ENCODE measurements around the gene KCNQ2.

The KCNQ2 gene

DNA sequence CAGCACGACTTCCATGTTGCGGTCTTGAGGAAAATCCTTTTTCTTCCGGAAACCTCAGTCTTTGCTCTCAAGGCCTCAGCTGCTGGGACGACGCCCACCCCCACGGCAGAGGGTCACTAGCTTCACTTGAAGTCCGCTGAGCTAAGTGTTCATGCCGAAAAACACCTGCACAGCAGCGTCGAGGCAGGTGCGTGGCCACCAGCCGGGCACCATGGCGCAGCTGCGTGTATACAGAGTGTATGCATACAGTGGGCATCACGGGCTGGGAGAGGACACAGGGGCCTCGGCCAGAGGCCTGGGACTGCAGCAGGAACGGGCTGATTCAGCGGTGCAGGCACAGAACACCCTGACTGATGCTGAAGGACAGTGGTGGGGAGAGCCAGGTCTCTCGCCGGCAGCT, 20.1 kb downstream of the KCNQ2 start:
- DNase-seq, result no peak

DNA sequence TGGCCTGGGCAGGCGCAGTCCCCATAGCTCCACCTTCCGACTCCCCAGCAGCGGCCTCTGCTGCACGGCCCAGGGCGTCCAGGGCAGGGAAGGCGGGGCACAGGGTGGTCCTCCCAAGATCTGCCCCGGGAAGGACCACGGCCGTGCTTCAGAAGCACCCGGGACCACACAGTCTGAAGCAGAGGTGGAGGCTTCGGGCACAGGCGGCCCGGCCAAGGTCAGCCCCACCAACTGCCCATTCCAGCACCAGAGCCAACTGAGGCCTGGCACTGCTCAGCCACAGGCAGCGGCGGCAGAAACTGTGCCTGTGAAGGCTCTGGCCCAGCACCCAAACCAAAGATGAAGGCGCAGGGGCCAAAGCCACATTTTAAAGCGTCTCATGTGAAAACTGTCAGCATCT, 20.6 kb downstream of the KCNQ2 start:
- DNase-seq, result no peak

DNA sequence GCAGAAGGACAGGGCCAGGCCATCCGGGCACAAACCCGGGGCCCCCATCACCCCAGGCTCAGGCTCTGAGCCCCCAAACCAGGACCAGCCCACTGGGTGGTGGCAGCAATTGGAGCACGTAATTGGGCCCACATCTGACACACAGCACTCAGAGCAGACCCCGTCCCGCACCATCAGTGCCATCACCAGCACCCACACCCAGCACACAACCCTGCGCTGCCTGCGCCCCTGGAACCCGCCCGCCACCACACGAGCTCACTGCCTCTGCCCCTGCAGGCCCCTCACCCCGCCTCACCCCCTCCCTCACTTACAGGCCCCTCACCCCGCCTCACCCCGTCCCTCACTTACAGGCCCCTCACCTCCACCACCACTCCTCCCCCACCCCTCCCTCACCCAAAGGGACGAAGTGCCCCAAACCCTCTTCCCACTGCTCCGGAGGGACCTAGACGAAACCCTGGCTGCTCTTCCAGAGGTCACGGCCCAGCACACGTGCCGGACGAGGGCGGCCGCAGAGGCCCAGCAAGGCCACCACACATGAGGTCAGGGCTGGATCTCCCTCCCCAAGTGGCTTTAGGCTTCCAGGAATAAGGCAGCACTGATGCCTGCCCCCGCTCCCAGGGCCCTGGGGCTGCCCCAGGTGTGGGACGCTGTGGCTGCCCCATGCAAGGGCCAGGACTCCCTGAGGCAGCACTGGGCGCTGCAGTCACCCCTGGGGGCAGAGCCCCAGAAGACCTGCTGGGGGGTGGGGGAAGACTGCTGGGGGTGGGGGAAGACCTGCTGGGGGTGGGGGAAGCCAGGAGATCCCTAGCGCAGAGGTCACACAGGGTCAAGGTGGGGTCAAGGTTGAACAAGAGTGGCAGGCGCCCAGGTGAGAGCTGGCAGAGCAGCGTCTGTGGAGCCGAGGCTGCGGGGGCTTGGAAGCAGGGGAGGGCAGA, 22.4 kb downstream of the KCNQ2 start:
- no peak for DNase-seq

DNA sequence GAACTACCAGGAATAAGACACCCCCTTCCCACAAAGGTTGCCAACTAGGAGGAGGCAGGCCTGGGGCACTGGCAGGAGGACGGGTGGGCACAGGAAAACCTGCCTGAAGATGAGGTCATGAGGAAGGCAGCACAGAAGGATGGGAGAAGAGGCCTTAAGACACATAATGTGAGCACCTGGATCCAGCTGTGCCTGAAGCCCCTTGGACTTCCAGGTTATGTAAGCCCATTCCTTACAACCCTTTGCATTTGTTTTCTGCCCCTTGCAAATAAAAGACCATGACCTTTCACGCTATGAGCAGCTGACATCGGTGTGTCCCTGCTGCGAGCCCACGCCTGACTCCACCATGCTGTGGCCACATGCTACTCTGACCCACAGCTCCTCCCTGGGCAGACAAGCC, 23.4 kb downstream of the KCNQ2 start:
- DNase-seq, result no peak

GRCh38 chr20:63448031-63448430, 24.4 kb downstream of the KCNQ2 start:
- no peak for DNase-seq

- no peak for DNase-seq
These were observed 25.1 kb downstream of the KCNQ2 start for GRCh38 chr20:63447320-63447719.

DNA sequence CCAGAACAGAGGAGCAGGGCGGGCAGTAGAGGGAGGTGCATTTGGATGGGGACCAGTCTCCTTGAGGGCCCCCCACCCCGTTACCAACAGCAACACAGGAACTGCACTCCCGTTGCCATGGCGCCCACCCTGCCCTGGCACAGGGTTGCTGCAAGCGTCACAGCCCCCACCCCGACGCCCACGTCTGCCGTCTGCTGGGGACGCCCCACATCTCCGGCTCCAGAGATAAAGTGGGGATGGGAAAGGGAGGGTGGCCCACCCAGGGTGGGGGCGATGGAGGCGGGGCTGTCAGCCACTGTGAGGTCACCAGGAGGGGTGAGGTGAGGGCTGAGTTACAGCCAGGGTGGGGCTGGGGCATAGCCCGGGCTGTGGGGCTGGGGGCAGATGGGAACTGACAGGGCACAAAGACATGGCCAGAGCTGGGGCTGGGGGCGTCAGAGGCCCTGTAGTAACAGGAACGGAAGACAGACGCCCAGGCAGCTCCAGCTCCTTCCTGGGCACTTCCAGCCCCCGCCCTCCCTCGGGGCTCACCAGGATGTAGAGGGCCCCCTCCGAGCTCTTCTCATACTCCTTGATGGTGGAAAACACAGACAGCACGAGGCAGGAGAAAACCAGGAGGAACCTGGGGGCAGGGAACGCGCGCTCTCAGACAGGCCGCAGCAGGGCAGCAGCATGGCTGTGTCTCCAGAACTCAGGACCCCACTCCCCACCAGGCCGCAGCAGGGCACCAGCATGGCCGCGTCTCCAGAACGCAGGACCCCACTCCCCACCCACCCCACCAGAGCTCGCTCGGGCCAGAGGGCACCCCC, 26.0 kb downstream of the KCNQ2 start:
- no peak for DNase-seq

- DNase-seq, result no peak
These were observed 27.2 kb downstream of the KCNQ2 start for GRCh38 chr20:63445075-63445734.

GRCh38 chr20:63444548-63444947, 27.9 kb downstream of the KCNQ2 start:
- no peak for DNase-seq

- DNase-seq, result no peak
These were observed 28.7 kb downstream of the KCNQ2 start for GRCh38 chr20:63443606-63444395.

DNA sequence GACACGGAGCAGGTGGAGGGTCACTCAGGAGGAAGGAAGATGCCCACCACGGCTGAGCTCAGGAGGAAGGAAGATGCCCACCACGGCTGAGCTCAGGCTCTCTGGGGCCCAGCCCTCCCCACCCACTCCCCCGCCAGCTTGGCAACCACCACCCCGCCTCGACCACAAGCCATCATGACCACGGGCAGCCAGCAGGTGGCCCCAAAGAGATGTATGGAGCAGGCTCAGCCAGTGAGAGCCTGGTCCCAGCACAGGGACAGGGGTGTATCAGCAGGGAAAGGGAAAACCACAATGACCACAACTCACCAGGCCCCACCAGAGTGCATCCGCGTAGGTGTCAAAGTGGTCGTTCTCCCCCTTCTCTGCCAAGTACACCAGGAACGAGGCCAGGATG, 30.4 kb downstream of the KCNQ2 start:
- DNase-seq, result peak; percentile 43

DNA sequence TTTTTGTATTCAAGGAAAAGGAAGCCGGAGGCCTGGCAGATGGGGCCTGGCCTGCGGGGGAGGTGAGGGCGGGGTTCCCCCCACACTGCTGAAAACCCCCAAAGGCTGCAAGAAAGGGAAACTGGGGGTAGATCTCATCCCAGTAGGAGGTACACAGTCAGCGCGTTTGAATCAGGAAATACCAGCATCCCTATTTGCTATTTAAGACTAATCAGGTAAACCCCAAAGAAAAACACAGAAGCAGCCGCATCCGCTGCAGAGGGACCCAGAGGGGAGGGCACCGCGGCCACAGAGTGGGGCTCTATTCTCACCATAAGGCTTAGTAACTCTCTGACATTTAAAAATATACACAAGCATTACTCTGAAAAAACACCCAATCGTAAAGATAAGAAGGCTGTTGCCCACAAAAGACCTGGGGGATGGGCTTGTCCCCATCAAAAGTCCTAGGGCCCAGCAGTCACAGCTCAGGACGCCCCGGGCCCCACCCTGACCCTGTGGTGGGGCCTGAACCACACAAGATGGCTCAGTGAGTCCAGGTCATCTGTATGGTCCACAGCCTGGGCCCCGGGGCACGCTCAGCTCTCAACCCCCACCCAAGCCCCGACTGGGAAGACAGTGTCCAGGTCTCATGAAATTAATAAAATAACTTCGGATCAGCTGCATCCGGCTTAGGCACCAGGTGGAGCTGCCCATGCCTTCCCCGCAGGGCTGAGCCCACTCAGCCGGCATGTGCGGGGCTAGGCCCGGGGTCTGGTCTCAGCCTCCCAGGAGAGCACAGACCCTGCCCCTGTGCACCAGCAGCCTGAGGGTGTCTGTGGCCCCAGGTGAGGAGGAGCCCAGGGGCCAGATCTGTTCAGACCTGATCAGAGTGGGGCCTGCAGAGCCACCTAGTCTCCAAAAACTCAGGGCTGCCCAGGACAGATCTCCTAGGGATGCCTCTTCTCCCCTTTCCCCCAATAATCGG, 31.0 kb downstream of the KCNQ2 start:
- DNase-seq, result no peak

DNA sequence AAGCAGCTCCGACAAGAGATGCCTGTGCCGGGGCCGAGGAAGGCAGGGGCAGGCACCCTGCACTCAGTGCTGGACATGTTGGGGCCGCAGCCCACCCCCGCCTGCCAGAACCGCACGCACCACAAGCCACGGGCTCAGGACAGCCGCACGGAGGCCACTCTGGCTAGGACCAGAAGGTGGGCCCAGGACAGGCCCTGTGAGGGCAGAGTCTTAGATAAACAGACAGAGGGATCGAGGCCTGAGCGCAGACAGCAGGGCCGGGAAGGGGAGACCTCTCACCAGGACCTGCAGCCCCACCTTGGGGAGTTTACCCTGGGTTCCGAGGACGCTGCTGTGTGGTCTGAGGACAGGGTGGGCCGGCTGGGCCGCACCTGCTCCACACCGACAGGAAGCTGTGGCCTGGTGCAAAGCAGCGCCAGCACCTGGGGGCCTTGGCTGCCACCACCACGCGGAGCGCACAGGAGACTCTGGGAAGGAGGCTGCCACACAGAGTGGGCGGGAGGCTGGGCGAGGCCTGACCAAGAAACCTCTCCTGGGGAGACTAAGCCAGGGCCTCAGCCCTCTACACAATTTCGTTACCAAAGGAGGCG, 32.0 kb downstream of the KCNQ2 start:
- DNase-seq, result no peak

DNA sequence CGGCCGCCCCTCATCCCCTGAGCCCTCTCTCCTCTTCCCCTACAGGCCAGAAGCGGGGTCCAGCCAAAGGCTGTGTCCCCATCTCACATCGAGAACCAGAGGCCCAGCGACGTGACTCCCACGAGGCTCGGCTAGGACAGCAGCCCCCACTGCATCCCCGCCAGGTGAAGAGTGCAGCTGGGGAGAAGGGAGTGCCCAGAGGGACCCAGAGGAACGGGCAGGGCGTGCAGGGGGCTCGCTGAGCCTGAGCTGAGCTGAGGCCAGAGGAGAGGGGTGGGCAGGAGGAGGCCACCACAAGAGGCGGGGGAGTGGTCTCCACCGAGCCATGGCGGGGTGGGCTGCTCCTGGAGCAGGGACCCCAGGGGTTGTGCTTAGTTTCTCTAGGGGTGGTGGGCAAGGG, 32.6 kb downstream of the KCNQ2 start:
- DNase-seq, result no peak

DNA sequence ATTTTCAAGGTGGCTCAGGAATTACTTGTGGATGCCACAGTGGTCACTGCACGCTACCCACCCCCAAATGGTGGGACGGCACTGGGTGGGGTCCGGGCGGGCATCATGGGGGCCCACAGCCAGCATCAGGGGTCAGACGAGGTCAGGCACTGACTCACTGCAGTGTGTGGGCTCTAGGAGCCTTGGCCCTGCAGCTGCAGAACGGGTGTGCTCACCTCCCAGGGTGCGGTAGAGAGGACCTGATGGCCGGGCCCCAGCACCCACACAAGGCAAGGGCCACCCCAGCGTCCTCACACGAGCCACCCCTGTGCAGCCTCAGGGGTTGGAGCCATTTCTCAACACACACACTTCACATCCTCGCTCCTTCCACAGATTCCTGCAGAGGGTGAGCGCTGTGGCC, 34.3 kb downstream of the KCNQ2 start:
- no peak for DNase-seq

GRCh38 chr20:63435552-63435951, 36.9 kb downstream of the KCNQ2 start:
- DNase-seq, result no peak

GRCh38 chr20:63434599-63435378, 37.7 kb downstream of the KCNQ2 start:
- peak; percentile 83 for DNase-seq

DNA sequence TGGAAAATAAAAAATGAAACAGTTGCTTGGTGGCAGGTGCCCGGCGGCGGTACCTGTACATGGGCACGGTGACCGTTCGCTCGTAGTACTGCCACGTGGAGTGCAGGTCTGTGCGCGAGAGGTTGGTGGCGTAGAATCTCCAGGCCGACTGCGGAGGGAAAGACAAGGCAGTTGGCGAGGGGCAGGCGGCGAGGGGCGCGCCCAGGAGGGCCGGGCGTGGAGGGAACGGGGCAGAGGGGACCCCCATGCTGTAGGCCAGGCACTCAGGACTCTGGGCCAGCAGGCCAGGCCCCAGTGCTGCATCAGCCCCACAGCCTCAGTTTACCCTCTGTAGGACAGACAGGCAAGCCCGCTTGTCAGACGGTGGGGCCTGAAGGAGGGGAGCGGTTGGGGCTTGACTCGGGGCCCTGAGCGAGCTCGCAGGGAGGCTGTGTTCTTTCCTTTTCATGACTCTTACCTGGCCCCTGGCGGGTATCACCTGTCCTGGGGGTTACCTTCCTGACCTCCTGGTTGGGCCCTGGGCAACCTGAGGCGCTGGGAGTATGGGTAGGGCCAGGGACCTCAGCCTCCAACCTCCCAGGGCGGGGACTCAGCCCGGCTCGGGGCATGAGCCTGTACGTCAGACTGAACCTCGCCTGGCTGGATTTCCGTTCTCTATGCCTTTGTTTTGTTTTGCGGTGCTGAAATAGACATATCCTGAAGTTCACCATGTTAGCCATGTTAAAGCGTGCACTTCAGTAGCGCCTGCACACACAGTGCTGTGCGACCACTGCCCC, 38.5 kb downstream of the KCNQ2 start:
- no peak for DNase-seq

DNA sequence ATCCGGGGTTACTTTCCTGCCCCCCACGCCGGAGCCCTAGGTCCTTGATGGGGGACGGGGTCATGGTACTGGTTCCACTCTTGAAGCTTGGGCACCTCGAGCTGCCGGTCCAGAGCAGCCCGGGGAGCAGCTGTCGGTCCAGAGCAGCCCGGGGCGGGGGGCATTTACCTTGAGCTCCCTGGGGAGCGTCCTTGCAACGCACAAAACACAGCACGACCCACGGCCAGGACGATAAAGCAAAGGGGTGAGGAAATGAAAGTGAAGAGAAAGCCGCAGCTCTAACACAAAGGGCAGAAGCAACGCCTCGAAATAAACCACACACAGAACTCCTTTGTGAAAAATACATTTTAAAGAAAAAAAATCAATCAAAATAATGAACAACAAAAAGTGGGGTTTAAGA, 39.1 kb downstream of the KCNQ2 start:
- no peak for DNase-seq

Measured in NCI-H2171 treated with DMSO at 0.1 percent for 48 hours (cell line).